SK-N-SH (cell line): ENCODE measurements around the gene PPP1R12B. TPM values are rescaled to one million over a fixed set of nuclear protein-coding genes. Genes with fewer than 3 reads are reported as not detected.

Source experiments
- CTCF ChIA-PET: fragments of 300-600, 350-600 bp; formaldehyde crosslinking; extraction: SDS; loops from one replicate; lab custom pipeline; 2021; lab: Yijun Ruan, JAX
- POLR2A ChIA-PET: fragments of 350-600 bp; sonication (Branson Sonifier 250); formaldehyde crosslinking; extraction: SDS; loops from one replicate; lab custom pipeline; 2020; ENCODE audit warnings: antibody characterized with exemption, inconsistent platforms; lab: Yijun Ruan, JAX
- DNase-seq: peaks from one replicate; pipeline ENCODE4 v3.0.0; 2012
- H2AFZ ChIP-seq: fragments of 200-600 bp; sonication (generic); 2 replicates; pipeline ENCODE4 v1.8.1; 2016; ENCODE audit warnings: antibody characterized with exemption, mild to moderate bottlenecking, low read depth
- H3F3A ChIP-seq: fragments of 200-600 bp; sonication (generic); replicated peaks from 2 replicates; pipeline ENCODE3; 2016; ENCODE audit warnings: antibody characterized with exemption, mild to moderate bottlenecking; ENCODE audit not compliant: insufficient read depth
- H3K27ac ChIP-seq, 2 experiments: fragments of 200-500 bp in 1 of 2; fragments of 200-600 bp in 1 of 2; sonication (Bioruptor generic) in 1 of 2; sonication (generic), shearing (Covaris generic) in 1 of 2; 2 replicates each; pipeline versions ENCODE4 v1.5.1 to v1.6.1; 2014 to 2016; ENCODE audit warnings: low read depth in 2 of 2, inconsistent platforms in 1 of 2, low read length in 1 of 2, mild to moderate bottlenecking in 1 of 2, mixed read lengths in 1 of 2
- H3K27me3 ChIP-seq: fragments of 200-600 bp; sonication (generic), shearing (Covaris generic); 2 replicates; pipeline ENCODE4 v1.6.1; 2016; ENCODE audit warnings: mixed run types; ENCODE audit not compliant: insufficient read depth
- H3K36me3 ChIP-seq, 2 experiments: fragments of 200-500 bp in 1 of 2; fragments of 200-600 bp in 1 of 2; sonication (Bioruptor generic) in 1 of 2; sonication (generic) in 1 of 2; replicated peaks in 1 of 2; 2 replicates each; pipeline versions ENCODE3 to v1.5.1; 2014 to 2016; ENCODE audit warnings: low read length in 1 of 2, mild to moderate bottlenecking in 1 of 2; ENCODE audit not compliant: insufficient read depth in 2 of 2, control insufficient read depth in 1 of 2
- H3K4me1 ChIP-seq, 2 experiments: fragments of 200-500 bp in 1 of 2; fragments of 200-600 bp in 1 of 2; sonication (Bioruptor generic) in 1 of 2; sonication (generic), shearing (Covaris generic) in 1 of 2; 2 replicates each; pipeline versions ENCODE4 v1.5.1 to v1.6.1; 2014 to 2016; ENCODE audit warnings: low read depth in 1 of 2, low read length in 1 of 2, mixed run types in 1 of 2; ENCODE audit not compliant: insufficient read depth in 2 of 2, control insufficient read depth in 1 of 2
- H3K4me2 ChIP-seq: fragments of 200-600 bp; sonication (generic), shearing (Covaris generic); 2 replicates; pipeline ENCODE4 v1.6.1; 2017; ENCODE audit warnings: mixed run types
- H3K4me3 ChIP-seq, 2 experiments: fragments of 200-500 bp in 1 of 2; fragments of 200-600 bp in 1 of 2; sonication (Bioruptor generic) in 1 of 2; sonication (generic), shearing (Covaris generic) in 1 of 2; 2 replicates each; pipeline versions ENCODE4 v1.5.1 to v1.8.1; 2014 to 2016; ENCODE audit warnings: low read depth in 2 of 2, inconsistent platforms in 1 of 2, low read length in 1 of 2, mild to moderate bottlenecking in 1 of 2, mixed read lengths in 1 of 2, moderate library complexity in 1 of 2
- H3K79me2 ChIP-seq: fragments of 200-600 bp; sonication (generic); 2 replicates; pipeline ENCODE4 v1.8.1; 2017; ENCODE audit warnings: mild to moderate bottlenecking; ENCODE audit not compliant: insufficient read depth
- H3K9ac ChIP-seq: fragments of 200-600 bp; sonication (generic); 2 replicates; pipeline ENCODE4 v1.6.1; 2017; ENCODE audit warnings: mixed run types
- H3K9me2 ChIP-seq: fragments of 200-600 bp; sonication (generic); 2 replicates; pipeline ENCODE4 v1.6.1; 2017; ENCODE audit warnings: mixed run types
- H3K9me3 ChIP-seq: fragments of 200-600 bp; sonication (generic); 2 replicates; pipeline ENCODE4 v1.6.1; 2017; ENCODE audit warnings: mixed run types, mild to moderate bottlenecking, moderate library complexity
- H4K20me1 ChIP-seq: fragments of 200-600 bp; sonication (generic); 2 replicates; pipeline ENCODE4 v1.6.1; 2017; ENCODE audit warnings: mild to moderate bottlenecking, mixed run types; ENCODE audit not compliant: insufficient read depth
- CHD2 ChIP-seq: fragments of 150-350 bp; IDR thresholded peaks from 2 replicates; pipeline ENCODE4 v1.6.1; 2018; ENCODE audit warnings: low read length; ENCODE audit not compliant: partially characterized antibody
- FOXJ3 ChIP-seq: sonication (generic); formaldehyde crosslinking; IDR thresholded peaks from 2 replicates; pipeline ENCODE4 v1.5.1; 2020; ENCODE audit warnings: mild to moderate bottlenecking, missing genetic modification reagents
- FOXM1 ChIP-seq: IDR thresholded peaks from 2 replicates; pipeline ENCODE4 v1.4.0; 2012; ENCODE audit warnings: low read depth, mild to moderate bottlenecking
- GABPA ChIP-seq: IDR thresholded peaks from 2 replicates; pipeline ENCODE4 v1.4.0; 2012; ENCODE audit warnings: low read depth, mild to moderate bottlenecking
- GATA2 ChIP-seq: sonication (generic); formaldehyde crosslinking; IDR thresholded peaks from 2 replicates; pipeline ENCODE4 v1.5.0; 2020; ENCODE audit warnings: mild to moderate bottlenecking, missing genetic modification reagents
- JUND ChIP-seq: IDR thresholded peaks from 2 replicates; pipeline ENCODE4 v1.4.0; 2012
- MXI1 ChIP-seq: IDR thresholded peaks from 2 replicates; pipeline ENCODE4 v1.6.1; 2012; ENCODE audit warnings: mild to moderate bottlenecking, low read depth, low read length, improper control_type of control experiment
- NFIC ChIP-seq: IDR thresholded peaks from 2 replicates; pipeline ENCODE4 v1.4.0; 2012; ENCODE audit warnings: borderline replicate concordance
- NRF1 ChIP-seq: IDR thresholded peaks from 2 replicates; pipeline ENCODE4 v1.6.1; 2012; ENCODE audit warnings: low read depth, mild to moderate bottlenecking, low read length
- RAD21 ChIP-seq: IDR thresholded peaks from 2 replicates; pipeline ENCODE4 v1.6.1; 2012; ENCODE audit warnings: mild to moderate bottlenecking, low read length
- RCOR1 ChIP-seq: fragments of 150-350 bp; IDR thresholded peaks from 2 replicates; pipeline ENCODE4 v1.6.1; 2017; ENCODE audit warnings: antibody characterized with exemption, low read length
- RXRA ChIP-seq: IDR thresholded peaks from 2 replicates; pipeline ENCODE4 v1.4.0; 2012; ENCODE audit warnings: low read depth, mild to moderate bottlenecking, borderline replicate concordance
- SIN3A ChIP-seq: IDR thresholded peaks from 2 replicates; pipeline ENCODE4 v1.6.1; 2012; ENCODE audit warnings: low read depth, mild to moderate bottlenecking, low read length, moderate library complexity, borderline replicate concordance
- TAF1 ChIP-seq: IDR thresholded peaks from 2 replicates; pipeline ENCODE4 v1.6.1; 2012; ENCODE audit warnings: low read depth, mild to moderate bottlenecking, low read length, moderate library complexity, borderline replicate concordance
- TCF12 ChIP-seq: IDR thresholded peaks from 2 replicates; pipeline ENCODE4 v1.4.0; 2012
- YY1 ChIP-seq: IDR thresholded peaks from 2 replicates; pipeline ENCODE4 v1.4.0; 2012; ENCODE audit warnings: low read depth, mild to moderate bottlenecking
- WGBS: methylation state at CpG from one replicate; pipeline ENCODE4 v1.1.6; 2017; ENCODE audit warnings: low lambda C conversion rate; 5-methylcytosine and 5-hydroxymethylcytosine counted together
- polyA plus RNA-seq, 3 experiments: library from polyadenylated mRNA; depleted of rRNA; stranded (reverse); fragments of >200 nt; gene quantifications; 2 replicates each; pipeline ENCODE4 v1.2.3, GENCODE V29; 2012
- TF ChIP-seq, protein P1 (sequence below): IDR thresholded peaks from 2 replicates; pipeline ENCODE4 v1.4.0; 2012; ENCODE audit warnings: low read depth
- TF ChIP-seq, protein P2 (sequence below): IDR thresholded peaks from 2 replicates; pipeline ENCODE4 v1.6.1; 2012; ENCODE audit warnings: mild to moderate bottlenecking, low read depth, low read length, moderate library complexity
- TF ChIP-seq, protein P3 (sequence below): fragments of 150-350 bp; IDR thresholded peaks from 2 replicates; pipeline ENCODE4 v1.6.1; 2016; ENCODE audit warnings: mild to moderate bottlenecking, low read depth, low read length

PPP1R12B gene
- polyA plus RNA-seq, 1 of the 3 experiments (the other 2 are of a cell fraction) = 2.8 TPM

DNA sequence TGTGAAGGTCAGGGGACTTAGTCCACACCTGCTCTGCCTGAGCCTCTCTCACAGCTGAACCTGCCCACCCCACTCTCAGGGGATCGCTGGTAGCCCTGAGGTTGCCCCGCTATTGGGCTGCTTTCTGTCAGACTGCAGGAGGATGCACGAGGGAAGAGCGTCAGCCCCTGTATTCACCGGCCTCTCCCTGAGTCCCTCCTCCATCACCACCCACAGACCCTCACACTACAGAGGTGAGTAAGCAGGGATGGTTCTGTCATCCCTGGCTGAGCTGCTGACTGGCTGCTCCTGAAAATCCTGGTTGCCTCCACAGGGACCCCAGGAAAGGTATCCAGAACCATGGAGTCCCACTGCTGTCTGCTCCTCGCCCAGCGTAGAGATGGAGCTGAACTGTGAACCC, 243.0 kb downstream of the PPP1R12B start:
- no peak overlapping the region for H3K4me2 ChIP-seq
- H3K27ac ChIP-seq = no peak overlapping the region
- H2AFZ ChIP-seq = no peak overlapping the region
- WGBS = 97% methylated on average over 5 of the region's 7 CpGs
- H3K9ac ChIP-seq = no peak overlapping the region
- H3F3A ChIP-seq = peaks cover 15% of the 10 kb centered on the region
- TF ChIP-seq SIN3A = no peak
- ChIA-PET CTCF (interaction anchor here (0.6 to 7.7 kb wide), 3 partner anchors 9 to 90 kb away, joined by 3 to 57 read pairs (median 3); no protein-coding TSS in a partner anchor), POLR2A (no interaction called here)
- DNase-seq = no peak
- H4K20me1 ChIP-seq = no peaks in the 10 kb centered on the region
- no peaks in the 10 kb centered on the region for H3K36me3 ChIP-seq
- peaks cover 19 to 44% of the 10 kb centered on the region in 2 experiments for H3K4me1 ChIP-seq
- no peaks in the 10 kb centered on the region for H3K79me2 ChIP-seq
- no peak overlapping the region for H3K4me3 ChIP-seq
- H3K27me3 ChIP-seq = no peaks in the 10 kb centered on the region
- H3K9me2 ChIP-seq = no peaks in the 10 kb centered on the region
- H3K9me3 ChIP-seq = no peaks in the 10 kb centered on the region

DNA sequence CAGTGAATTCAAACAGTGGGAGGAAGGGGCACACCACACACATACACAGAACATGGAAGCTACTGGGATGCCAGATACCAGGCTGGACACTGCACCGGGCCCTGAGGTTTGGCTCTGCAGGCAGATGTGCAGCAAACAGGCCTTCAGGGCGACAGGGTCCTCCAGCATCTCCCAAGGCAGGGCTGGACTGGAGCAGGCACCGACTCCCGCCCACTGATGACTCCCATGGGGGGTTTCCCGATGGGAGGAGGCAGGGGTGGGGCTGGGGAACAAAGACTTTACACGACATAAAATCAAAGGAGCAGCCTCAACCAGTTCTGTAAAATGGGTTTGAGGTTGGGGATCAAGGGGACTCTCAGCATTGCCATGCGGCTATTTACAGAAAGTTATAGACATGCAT, 243.6 kb downstream of the PPP1R12B start:
- 90% methylated on average over 3 of the region's 7 CpGs for WGBS
- H2AFZ ChIP-seq = no peak overlapping the region
- no peak overlapping the region for H3K27ac ChIP-seq
- no peak overlapping the region for H3K4me3 ChIP-seq
- no peaks in the 10 kb centered on the region for H3K79me2 ChIP-seq
- H3K36me3 ChIP-seq = no peaks in the 10 kb centered on the region
- peaks cover 16 to 39% of the 10 kb centered on the region in 2 experiments for H3K4me1 ChIP-seq
- no peaks in the 10 kb centered on the region for H3K9me2 ChIP-seq
- TF ChIP-seq YY1 (no peak), FOXM1 (no peak)
- H3K4me2 ChIP-seq = no peak overlapping the region
- ChIA-PET CTCF (interaction anchor here (1.3 to 7.7 kb wide), 2 partner anchors 9 to 91 kb away, joined by 3 to 57 read pairs; no protein-coding TSS in a partner anchor), POLR2A (no interaction called here)
- no peak overlapping the region for H3K9ac ChIP-seq
- H3K9me3 ChIP-seq = no peaks in the 10 kb centered on the region
- no peaks in the 10 kb centered on the region for H4K20me1 ChIP-seq
- H3F3A ChIP-seq = peaks cover 15% of the 10 kb centered on the region
- H3K27me3 ChIP-seq = no peaks in the 10 kb centered on the region
- DNase-seq = no peak

DNA sequence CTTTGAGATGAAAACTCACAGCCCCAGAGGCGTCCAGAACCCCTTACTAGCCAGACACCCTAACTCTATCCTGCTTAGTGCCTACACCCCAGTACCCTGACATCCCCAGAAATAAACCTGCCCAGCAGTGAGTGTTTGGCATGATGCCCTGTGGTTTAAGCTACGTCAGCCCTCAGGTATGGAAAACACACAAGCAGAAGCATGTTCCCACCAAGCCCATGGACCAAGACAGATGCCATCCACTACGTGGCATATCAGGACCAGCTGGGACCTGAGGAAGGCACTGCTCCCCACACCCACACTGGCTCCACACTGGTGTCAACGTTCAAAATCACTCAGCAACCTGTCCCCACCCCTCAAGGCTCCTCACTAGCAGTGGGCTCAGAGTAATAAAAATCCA, 245.3 kb downstream of the PPP1R12B start:
- H4K20me1 ChIP-seq = no peaks in the 10 kb centered on the region
- CTCF ChIA-PET = interaction anchor here (1.7 to 1.8 kb wide), 2 partner anchors 22 to 93 kb away, joined by 4 read pairs; no protein-coding TSS in a partner anchor
- H3F3A ChIP-seq = peaks cover 7% of the 10 kb centered on the region
- POLR2A ChIA-PET = no interaction called here
- H3K36me3 ChIP-seq = no peaks in the 10 kb centered on the region
- no peaks in the 10 kb centered on the region for H3K9me3 ChIP-seq
- H2AFZ ChIP-seq = no peak overlapping the region
- H3K27ac ChIP-seq = peak overlapping the region in 1 of 2 experiments; percentile 20; a peak in 1 of 4 replicates
- H3K79me2 ChIP-seq = no peaks in the 10 kb centered on the region
- WGBS = 82% methylated on average over 4 of the region's 4 CpGs
- H3K4me1 ChIP-seq = peaks cover 10 to 23% of the 10 kb centered on the region in 2 experiments
- no peaks in the 10 kb centered on the region for H3K9me2 ChIP-seq
- H3K27me3 ChIP-seq = no peaks in the 10 kb centered on the region
- DNase-seq = no peak
- H3K4me2 ChIP-seq = no peak overlapping the region
- H3K4me3 ChIP-seq = no peak overlapping the region
- H3K9ac ChIP-seq = no peak overlapping the region
- TF ChIP-seq RCOR1 (no peak), GATA2 (CRISPR knock-in tag) (no peak), TCF12 (no peak; the same call in 1 of the 2 replicates), RXRA (no peak), YY1 (no peak), TAF1 (no peak), MXI1 (no peak), NFIC (no peak), JUND (no peak), RAD21 (no peak), NRF1 (no peak), GABPA (no peak), SIN3A (no peak), FOXJ3 (CRISPR knock-in tag) (no peak), CHD2 (no peak)
- TF ChIP-seq, protein P1, sequence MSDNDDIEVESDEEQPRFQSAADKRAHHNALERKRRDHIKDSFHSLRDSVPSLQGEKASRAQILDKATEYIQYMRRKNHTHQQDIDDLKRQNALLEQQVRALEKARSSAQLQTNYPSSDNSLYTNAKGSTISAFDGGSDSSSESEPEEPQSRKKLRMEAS = no peak
- TF ChIP-seq, protein P2, sequence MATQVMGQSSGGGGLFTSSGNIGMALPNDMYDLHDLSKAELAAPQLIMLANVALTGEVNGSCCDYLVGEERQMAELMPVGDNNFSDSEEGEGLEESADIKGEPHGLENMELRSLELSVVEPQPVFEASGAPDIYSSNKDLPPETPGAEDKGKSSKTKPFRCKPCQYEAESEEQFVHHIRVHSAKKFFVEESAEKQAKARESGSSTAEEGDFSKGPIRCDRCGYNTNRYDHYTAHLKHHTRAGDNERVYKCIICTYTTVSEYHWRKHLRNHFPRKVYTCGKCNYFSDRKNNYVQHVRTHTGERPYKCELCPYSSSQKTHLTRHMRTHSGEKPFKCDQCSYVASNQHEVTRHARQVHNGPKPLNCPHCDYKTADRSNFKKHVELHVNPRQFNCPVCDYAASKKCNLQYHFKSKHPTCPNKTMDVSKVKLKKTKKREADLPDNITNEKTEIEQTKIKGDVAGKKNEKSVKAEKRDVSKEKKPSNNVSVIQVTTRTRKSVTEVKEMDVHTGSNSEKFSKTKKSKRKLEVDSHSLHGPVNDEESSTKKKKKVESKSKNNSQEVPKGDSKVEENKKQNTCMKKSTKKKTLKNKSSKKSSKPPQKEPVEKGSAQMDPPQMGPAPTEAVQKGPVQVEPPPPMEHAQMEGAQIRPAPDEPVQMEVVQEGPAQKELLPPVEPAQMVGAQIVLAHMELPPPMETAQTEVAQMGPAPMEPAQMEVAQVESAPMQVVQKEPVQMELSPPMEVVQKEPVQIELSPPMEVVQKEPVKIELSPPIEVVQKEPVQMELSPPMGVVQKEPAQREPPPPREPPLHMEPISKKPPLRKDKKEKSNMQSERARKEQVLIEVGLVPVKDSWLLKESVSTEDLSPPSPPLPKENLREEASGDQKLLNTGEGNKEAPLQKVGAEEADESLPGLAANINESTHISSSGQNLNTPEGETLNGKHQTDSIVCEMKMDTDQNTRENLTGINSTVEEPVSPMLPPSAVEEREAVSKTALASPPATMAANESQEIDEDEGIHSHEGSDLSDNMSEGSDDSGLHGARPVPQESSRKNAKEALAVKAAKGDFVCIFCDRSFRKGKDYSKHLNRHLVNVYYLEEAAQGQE = no peak
- TF ChIP-seq, protein P3, sequence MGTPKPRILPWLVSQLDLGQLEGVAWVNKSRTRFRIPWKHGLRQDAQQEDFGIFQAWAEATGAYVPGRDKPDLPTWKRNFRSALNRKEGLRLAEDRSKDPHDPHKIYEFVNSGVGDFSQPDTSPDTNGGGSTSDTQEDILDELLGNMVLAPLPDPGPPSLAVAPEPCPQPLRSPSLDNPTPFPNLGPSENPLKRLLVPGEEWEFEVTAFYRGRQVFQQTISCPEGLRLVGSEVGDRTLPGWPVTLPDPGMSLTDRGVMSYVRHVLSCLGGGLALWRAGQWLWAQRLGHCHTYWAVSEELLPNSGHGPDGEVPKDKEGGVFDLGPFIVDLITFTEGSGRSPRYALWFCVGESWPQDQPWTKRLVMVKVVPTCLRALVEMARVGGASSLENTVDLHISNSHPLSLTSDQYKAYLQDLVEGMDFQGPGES = no peak
